H54 (cell line): ENCODE data around the gene AIDA.
"Not testable (repeated sequence)": the region's sequence is repeated elsewhere in the genome, so short reads cannot be mapped to it uniquely, and the experiment has no call there.

ENCODE experiments used
- DNase-seq: peaks from one replicate; pipeline ENCODE4 v3.0.0; 2011; ENCODE audit warnings: low spot score, mixed read lengths; ENCODE audit not compliant: insufficient read length
- FAIRE-seq: peaks from 3 replicates; lab custom pipeline; 2011; peaks lifted over from hg19 to GRCh38; lab: Jason Lieb, UNC
- POLR2A ChIP-seq: IDR thresholded peaks from 2 replicates; pipeline ENCODE4 v1.6.1; 2011; ENCODE audit warnings: low read depth, mild to moderate bottlenecking, low read length

The AIDA gene

GRCh38 chr1:222712253-222713090 lies at the start of gene AIDA, which contains the start of gene BROX:
Gene AIDA (minus strand): TSS chr1:222712491. CDS start chr1:222712317, 174 bp downstream.
Gene BROX (plus strand): TSS chr1:222712564. CDS start chr1:222715700, 3,136 bp downstream.
- DNase-seq = peak; percentile 72
- peak; percentile 14 for TF ChIP-seq POLR2A
- FAIRE-seq = no peak

DNA sequence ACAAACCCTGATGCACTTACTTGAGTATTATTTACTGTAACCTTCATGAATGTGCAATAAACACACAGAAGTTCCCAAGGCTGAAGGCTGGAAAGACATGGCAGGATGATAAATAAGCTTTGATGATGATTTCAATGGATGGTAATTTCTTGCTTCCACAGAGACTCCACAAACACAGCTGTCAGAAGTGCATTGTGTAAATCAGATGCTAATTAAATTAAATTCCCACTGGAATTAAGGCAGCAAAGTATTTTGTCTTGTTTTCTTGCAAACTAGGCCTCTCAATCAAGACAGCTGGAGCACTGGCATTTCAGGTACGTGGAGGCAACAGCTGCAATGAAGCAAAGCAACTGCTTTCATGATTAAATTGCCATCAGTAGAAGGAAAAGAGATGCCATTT lies 48.8 kb upstream of the AIDA start:
- DNase-seq (no peak), FAIRE-seq (no peak)
- no peak for TF ChIP-seq POLR2A

GRCh38 chr1:222759451-222760035 lies 47.3 kb upstream of the AIDA start:
- FAIRE-seq (no peak), DNase-seq (no peak)
- no peak for TF ChIP-seq POLR2A

DNA sequence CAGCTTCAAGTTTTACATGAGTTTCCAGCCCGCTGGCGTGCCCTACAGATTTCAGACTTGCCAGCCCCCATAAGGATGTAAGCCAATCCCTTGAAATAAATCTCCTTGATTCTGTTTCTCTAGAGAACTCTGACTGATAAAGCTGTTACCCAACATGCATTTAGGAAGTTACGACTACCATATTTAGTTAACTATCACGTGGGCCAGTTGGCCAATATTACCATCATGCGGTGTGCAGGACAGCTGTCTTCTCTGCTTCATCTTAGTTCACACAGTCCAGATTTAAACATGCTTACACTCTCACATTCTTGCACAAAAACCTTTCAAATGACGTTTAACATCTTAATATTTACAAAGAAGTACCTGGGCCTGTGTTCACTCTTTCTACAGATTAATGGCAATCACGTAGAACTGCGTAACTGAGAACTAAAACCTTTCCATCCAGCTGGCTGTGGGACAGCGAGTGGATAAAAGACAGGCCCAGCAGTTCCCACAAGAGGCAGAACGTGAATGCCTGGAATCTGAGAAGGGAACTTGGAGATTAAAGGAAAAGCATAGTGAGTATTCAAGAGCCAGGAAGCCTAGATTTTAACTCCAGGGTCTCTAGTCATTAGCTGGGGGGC lies 45.5 kb upstream of the AIDA start:
- TF ChIP-seq POLR2A = no peak
- DNase-seq = no peak

GRCh38 chr1:222754366-222755139 lies 42.3 kb upstream of the AIDA start:
- DNase-seq = no peak
- FAIRE-seq = no peak
- no peak for TF ChIP-seq POLR2A

More for the DNA sequence above, 45.5 kb upstream of the AIDA start:
- no peak for FAIRE-seq

DNA sequence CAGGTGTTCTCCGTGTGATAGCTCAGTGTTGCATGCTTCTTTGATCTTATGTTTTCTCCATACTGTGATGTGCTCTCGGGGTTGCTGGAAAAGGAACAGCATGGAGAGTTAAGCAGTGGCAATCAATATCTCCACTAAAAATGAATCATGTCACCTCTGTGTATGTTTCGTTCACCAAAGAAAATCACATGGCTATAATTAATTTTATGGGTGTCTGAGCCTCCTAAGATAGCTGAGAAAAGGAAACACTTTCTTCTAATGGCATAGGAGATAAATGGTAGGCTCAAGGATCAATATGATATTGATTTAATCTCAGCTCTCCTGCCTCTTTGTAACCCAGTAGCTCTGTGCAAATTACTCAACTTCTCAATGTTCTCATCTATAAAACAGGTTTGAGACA lies 39.0 kb upstream of the AIDA start:
- DNase-seq = no peak
- FAIRE-seq = no peak
- TF ChIP-seq POLR2A = no peak

- DNase-seq = no peak
- TF ChIP-seq POLR2A = no peak
- no peak for FAIRE-seq
These were observed 38.4 kb upstream of the AIDA start for GRCh38 chr1:222750651-222751050.

GRCh38 chr1:222749927-222750326 lies 37.6 kb upstream of the AIDA start:
- TF ChIP-seq POLR2A = no peak
- DNase-seq (no peak), FAIRE-seq (no peak)

DNA sequence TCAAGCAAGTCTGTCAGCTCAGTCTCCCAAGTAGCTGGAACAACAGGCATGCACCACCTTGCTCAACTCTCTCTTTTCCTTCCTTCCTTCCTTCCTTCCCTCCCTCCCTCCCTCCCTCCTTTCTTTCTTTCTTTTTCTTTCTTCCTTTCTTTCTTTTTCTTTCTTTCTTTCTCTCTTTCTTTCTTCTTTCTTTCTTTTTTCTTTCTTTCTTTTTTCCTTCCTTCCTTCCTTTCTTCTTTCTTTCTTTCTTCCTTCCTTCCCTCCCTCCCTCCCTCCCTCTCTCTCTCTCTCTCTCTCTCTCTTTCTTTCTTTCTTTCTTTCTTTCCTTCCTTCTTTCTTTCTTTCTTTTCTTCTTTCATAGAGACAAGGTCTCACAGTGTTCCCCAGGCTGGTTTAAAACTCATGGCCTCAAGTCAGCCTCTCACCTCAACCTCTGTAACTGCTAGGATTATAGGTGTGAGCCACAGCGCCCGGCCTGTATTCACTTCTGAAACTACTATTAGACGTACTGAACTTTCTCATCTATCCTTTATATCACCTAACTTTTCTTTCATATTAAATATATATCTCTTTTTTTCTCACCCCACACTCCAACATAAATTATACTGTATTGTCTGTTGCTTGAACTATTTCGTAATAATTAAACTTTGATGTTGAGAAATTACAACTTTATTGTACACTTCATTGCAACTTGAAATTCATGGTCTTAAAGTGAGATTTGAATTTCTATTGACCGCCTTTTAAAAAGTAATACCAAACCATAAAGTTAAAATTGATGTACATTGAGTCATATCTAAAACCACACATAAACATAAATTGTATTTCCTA lies 29.6 kb upstream of the AIDA start:
- FAIRE-seq, DNase-seq: not testable (repeated sequence)

DNA sequence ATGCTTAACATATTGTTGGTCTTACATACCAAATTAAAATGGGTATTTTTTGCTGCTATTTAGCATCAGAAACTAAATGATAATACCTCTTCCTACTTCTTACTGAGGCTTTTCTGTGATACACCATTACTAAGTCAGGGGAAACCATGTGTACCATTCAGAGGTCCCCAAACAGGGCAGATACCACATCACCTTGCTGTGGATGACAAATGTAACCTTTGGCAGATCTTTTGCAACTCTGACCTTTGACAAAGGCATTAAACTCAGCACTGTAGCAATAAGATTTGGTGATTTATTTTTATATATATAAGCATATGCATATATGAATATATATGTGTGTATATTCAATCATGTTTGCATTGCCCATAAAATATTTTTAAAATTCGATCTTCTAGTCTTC lies 27.6 kb upstream of the AIDA start:
- TF ChIP-seq POLR2A = no peak
- DNase-seq (no peak), FAIRE-seq (no peak)

- no peak for FAIRE-seq
- TF ChIP-seq POLR2A = no peak
- no peak for DNase-seq
These were observed 27.2 kb upstream of the AIDA start for GRCh38 chr1:222739465-222739864.

- DNase-seq (no peak), FAIRE-seq (no peak)
- no peak for TF ChIP-seq POLR2A
These were observed 24.7 kb upstream of the AIDA start, which contains the start of gene FAM177B for GRCh38 chr1:222736972-222737371. Gene FAM177B (plus strand): TSS chr1:222737202. CDS start chr1:222746546, 9,344 bp downstream.

DNA sequence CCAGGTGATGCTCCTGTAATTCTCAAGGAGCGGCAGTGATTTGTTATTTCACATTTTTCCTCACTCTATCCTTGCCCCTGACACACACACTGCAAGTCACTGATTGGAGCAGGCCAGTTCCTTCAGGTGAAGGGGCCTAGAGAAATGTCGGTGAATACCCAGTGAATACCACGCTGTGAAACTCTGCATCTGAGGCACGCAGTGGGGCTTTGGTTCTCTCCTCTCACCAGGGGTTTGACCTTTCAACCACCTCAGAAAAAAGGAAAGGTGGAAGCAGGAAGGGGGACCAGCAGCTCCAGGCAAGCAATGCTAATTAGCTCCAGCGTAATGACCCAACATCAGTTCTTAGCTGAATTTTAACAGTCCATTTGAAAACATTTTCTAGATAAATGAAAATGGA lies 24.2 kb upstream of the AIDA start:
- no peak for TF ChIP-seq POLR2A
- DNase-seq = no peak
- FAIRE-seq = no peak

- FAIRE-seq (no peak), DNase-seq (no peak)
- TF ChIP-seq POLR2A = no peak
These were observed 22.4 kb upstream of the AIDA start for GRCh38 chr1:222734740-222735139.
